GM10847 (cell line): ENCODE data around the gene IL17RE.
A peak's percentile ranks its signal among the peaks of the same experiment; 100 is the strongest.

ENCODE experiments used
- POLR2A ChIP-seq: IDR thresholded peaks from 2 replicates; pipeline ENCODE4 v1.6.1; 2011; ENCODE audit not compliant: insufficient read length; ENCODE audit errors: extremely low read depth

IL17RE gene

GRCh38 chr3:9915254-9916141 lies 12.8 kb downstream of the IL17RE start:
- no peak for TF ChIP-seq POLR2A

DNA sequence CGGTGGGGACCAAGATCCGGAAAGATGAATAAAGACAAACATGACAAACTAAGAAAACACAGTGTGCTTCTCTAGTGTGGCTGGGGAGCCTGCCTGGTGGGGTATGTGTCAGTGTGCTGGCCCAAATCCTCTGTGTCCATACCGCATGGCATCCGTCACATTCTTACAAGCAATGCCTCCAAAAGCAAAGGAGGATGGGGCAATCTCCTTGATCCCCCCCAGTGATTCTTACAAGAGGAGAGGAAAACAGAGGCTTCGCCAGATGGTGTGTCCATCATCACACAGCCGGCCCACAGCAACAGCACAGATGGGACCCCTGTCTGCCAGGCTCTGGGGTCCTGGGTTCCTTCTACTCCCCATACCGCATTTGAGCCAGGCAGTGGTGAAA lies 13.7 kb downstream of the IL17RE start:
- TF ChIP-seq POLR2A, result no peak

DNA sequence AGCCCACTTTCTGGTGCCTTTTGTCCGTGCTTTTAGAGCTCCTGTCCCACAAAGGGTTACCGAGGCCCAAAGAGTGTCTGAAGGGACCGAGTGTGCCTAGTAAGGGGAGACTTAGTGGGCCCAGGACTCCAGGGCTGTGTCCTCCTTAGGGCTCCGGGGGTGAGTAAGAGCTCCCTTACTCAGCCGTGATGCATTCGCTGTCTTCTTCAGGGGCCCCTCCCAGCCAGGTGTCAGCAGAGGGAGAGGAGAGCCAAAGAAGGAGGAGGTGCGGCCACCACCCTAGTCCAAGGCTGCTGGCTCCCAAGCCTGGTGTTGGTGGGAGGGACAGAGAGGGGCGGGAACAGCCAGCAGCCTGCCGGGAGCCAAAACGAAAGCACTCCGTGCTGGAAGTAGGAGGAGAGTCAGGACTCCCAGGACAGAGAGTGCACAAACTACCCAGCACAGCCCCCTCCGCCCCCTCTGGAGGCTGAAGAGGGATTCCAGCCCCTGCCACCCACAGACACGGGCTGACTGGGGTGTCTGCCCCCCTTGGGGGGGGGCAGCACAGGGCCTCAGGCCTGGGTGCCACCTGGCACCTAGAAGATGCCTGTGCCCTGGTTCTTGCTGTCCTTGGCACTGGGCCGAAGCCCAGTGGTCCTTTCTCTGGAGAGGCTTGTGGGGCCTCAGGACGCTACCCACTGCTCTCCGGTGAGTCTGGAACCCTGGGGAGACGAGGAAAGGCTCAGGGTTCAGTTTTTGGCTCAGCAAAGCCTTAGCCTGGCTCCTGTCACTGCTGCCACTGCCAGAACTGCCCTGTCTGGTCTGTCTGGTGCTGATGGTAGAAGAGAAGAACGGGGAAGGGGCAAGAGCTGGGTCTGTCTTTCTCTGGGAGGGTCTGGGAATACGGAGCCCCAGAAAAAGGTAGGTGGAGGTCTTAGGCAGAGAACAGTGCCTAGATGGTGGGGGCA lies 14.4 kb downstream of the IL17RE start, which contains the start of gene IL17RC:
TSS of gene IL17RC (plus strand) at position 365 of the 947 bp plus-strand sequence. CDS start at position 583, 218 bp downstream.
- TF ChIP-seq POLR2A, result no peak

- TF ChIP-seq POLR2A, result no peak
These were observed 15.2 kb downstream of the IL17RE start for GRCh38 chr3:9917820-9918219.

GRCh38 chr3:9918261-9919038 lies 15.8 kb downstream of the IL17RE start:
- TF ChIP-seq POLR2A, result no peak

DNA sequence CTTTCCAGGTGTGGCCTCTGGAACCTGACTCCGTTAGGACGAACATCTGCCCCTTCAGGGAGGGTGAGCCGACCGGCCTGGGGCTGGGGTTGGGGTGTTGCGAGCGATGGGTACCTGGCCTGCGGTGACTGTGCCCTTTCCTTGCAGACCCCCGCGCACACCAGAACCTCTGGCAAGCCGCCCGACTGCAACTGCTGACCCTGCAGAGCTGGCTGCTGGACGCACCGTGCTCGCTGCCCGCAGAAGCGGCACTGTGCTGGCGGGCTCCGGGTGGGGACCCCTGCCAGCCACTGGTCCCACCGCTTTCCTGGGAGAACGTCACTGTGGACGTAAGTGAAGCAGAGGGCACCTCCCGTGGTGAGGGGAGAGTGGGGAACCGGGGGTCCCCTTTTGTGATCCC lies 25.5 kb downstream of the IL17RE start:
- no peak for TF ChIP-seq POLR2A

DNA sequence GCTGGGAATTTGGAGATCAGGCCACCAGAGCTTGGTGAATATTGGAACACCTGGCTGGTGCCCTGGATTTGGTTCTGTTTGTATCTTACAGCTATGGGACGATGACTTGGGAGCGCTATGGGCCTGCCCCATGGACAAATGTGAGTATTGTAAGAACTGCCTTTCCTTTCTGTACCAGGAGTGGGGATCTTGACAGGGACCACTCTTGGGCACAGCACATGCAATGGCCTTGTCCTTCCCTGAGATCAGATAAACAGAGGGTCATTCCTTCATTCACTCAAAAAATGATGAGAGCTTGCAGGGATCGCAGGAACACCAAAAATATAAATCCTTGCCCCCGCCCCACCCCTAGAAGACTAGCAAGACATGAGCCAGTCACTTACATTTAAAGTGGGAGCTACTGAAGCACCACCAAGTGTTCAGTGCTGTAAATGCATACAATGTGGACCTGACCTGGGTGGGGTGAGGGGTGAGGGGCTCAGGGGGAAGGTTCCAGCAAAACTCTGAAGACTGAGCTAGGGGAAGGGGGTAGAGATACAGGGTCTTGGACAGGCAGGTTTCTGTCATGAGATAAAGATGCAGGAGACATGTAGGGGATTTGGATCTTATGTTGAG lies 28.3 kb downstream of the IL17RE start:
- no peak for TF ChIP-seq POLR2A

GRCh38 chr3:9932535-9932842 lies 29.8 kb downstream of the IL17RE start:
- no peak for TF ChIP-seq POLR2A

DNA sequence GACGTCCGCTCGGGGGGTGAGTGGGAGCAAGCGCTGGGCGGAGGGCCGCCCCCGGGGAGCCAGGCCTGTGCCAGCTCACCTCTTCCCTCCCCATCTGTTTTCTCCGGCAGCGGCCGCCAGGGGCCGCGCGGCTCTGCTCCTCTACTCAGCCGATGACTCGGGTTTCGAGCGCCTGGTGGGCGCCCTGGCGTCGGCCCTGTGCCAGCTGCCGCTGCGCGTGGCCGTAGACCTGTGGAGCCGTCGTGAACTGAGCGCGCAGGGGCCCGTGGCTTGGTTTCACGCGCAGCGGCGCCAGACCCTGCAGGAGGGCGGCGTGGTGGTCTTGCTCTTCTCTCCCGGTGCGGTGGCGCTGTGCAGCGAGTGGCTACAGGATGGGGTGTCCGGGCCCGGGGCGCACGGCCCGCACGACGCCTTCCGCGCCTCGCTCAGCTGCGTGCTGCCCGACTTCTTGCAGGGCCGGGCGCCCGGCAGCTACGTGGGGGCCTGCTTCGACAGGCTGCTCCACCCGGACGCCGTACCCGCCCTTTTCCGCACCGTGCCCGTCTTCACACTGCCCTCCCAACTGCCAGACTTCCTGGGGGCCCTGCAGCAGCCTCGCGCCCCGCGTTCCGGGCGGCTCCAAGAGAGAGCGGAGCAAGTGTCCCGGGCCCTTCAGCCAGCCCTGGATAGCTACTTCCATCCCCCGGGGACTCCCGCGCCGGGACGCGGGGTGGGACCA lies 30.4 kb downstream of the IL17RE start:
- TF ChIP-seq POLR2A, result peak; percentile 25

- TF ChIP-seq POLR2A, result peak; percentile 62
These were observed 31.1 kb downstream of the IL17RE start, which contains the start of gene CRELD1 for GRCh38 chr3:9933561-9934234. Gene CRELD1 (plus strand): TSS chr3:9933834. CDS start chr3:9934439, 605 bp downstream.

DNA sequence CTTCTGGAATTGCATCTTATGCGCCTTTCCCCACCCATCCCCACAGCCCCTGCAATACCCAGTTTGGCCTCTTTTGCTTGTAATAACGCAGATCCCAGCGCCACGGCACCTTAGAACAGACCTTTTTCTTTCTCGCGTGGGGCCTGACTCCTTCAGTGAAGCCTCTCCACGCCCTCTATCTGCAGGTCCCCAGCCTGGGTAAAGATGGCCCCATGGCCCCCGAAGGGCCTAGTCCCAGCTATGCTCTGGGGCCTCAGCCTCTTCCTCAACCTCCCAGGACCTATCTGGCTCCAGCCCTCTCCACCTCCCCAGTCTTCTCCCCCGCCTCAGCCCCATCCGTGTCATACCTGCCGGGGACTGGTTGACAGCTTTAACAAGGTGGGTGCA lies 31.6 kb downstream of the IL17RE start:
- no peak for TF ChIP-seq POLR2A

- no peak for TF ChIP-seq POLR2A
These were observed 32.3 kb downstream of the IL17RE start for GRCh38 chr3:9934993-9935392.

DNA sequence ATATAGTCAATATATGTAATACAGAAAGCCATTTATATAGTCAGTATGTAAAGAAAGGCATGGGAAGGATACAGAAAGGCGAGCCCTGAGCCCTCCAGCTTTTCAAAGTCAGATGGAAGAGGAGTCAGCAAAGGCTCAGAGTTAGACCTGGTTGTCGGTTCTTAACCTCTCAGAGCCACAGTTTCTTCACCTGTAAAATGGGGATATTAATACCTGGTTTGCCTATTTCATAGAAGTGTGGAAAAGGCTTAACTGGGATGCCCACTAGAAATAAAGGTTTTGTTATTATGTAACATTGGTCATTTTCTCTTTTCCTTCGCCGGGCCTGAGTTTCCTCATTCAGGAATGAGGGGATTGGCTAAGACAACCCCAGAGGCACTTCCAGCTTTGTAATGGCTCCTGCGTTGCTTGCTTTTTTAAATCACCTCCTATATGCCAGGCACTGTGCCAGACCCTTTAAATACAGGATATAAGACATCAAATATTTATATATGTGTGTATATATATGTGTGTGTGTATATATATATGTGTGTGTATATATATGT lies 33.4 kb downstream of the IL17RE start:
- no peak for TF ChIP-seq POLR2A
